Tibial nerve (tissue), 4 donors: ENCODE measurements around the gene ZNF502. TPM values are rescaled to one million over a fixed set of nuclear protein-coding genes. Genes with fewer than 3 reads are reported as not detected.

ENCODE experiments used
- DNase-seq, 2 donors: peaks; one replicate each; pipeline ENCODE4 v3.0.0-alpha.2; 2019; ENCODE audit warnings: low spot score in 2 of 2
- H3K27ac ChIP-seq, 4 donors: fragments of 200-600 bp; sonication (generic) in 3 of 4; one replicate each; pipeline ENCODE4 v1.5.1; 2017 to 2019; ENCODE audit warnings: mild to moderate bottlenecking in 1 of 4
- H3K27me3 ChIP-seq, 2 donors: fragments of 200-600 bp; sonication (generic) in 1 of 2; one replicate each; pipeline versions ENCODE4 v1.5.1 to v1.6.0; 2017 to 2019
- H3K36me3 ChIP-seq, 3 donors: fragments of 200-600 bp; sonication (generic); one replicate each; pipeline ENCODE4 v1.5.1; 2018 to 2019
- H3K4me1 ChIP-seq, 4 donors: fragments of 200-600 bp; sonication (generic) in 3 of 4; one replicate each; pipeline ENCODE4 v1.5.1; 2017 to 2019
- H3K4me3 ChIP-seq, 4 donors: fragments of 200-600 bp; sonication (generic) in 3 of 4; one replicate each; pipeline ENCODE4 v1.5.1; 2017 to 2019; ENCODE audit warnings: mild to moderate bottlenecking in 1 of 4, moderate library complexity in 1 of 4
- H3K9me3 ChIP-seq, 4 donors: fragments of 200-600 bp; sonication (generic) in 3 of 4; one replicate each; pipeline ENCODE4 v1.5.1; 2017 to 2019
- EP300 ChIP-seq, 2 donors: sonication (generic); formaldehyde crosslinking; IDR thresholded peaks; one replicate each; pipeline ENCODE4 v1.6.1; 2017; ENCODE audit warnings: antibody characterized with exemption in 2 of 2, mild to moderate bottlenecking in 1 of 2
- POLR2A ChIP-seq, 2 donors: fragments of 450-650 bp; IDR thresholded peaks; one replicate each; pipeline ENCODE4 v1.6.1; 2017; ENCODE audit warnings: antibody characterized with exemption in 2 of 2, mild to moderate bottlenecking in 2 of 2, moderate library complexity in 2 of 2
- WGBS, 2 donors: methylation state at CpG; one replicate each; pipeline ENCODE4 v1.1.5; 2018; 5-methylcytosine and 5-hydroxymethylcytosine counted together
- total RNA-seq, 4 donors: library from RNA; depleted of rRNA; stranded (reverse); fragments of >200 nt; gene quantifications; one replicate each; pipeline ENCODE4 v1.1.0, GENCODE V29; 2016
- TF ChIP-seq, protein P1 (sequence below), 5 experiments: fragments of 200-600 bp in 3 of 5; fragments of 450-650 bp in 2 of 5; sonication (generic) in 3 of 5; IDR thresholded peaks; one replicate each; pipeline ENCODE4 v1.5.1; 2016 to 2019; ENCODE audit warnings: antibody characterized with exemption in 5 of 5, mild to moderate bottlenecking in 3 of 5, moderate library complexity in 2 of 5

ZNF502 gene
- total RNA-seq, 4 donors from 2014 or later: 3.7 to 8.1 (median 6.1) TPM

DNA sequence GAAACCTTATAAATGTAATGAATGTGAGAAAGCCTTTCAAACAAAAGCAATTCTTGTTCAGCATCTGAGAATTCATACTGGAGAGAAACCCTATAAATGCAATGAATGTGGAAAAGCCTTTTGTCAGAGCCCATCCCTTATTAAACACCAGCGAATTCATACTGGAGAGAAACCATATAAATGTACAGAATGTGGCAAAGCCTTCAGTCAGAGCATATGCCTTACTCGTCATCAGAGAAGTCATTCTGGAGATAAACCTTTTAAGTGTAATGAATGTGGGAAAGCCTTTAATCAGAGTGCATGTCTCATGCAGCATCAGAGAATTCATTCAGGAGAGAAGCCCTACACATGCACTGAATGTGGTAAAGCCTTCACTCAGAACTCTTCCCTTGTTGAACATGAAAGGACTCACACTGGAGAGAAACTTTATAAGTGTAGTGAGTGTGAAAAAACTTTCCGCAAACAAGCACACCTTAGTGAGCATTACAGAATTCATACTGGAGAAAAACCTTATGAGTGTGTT is 22.2 kb downstream of the ZNF502 start:
- Histone ChIP-seq H3K4me1 (peaks cover 0 to 10% (median 0%) of the 10 kb centered on the region in 4 donors), H3K36me3 (peaks cover 0 to 71% (median 16%) of the 10 kb centered on the region in 3 donors), H3K27me3 (no peaks in the 10 kb centered on the region), H3K27ac (no peak overlapping the region), H3K9me3 (peaks cover 5 to 93% (median 57%) of the 10 kb centered on the region in 4 donors), H3K4me3 (no peak overlapping the region)
- no peak for TF ChIP-seq POLR2A (IDR thresholded peaks at IDR 0.05)
- no peak for TF ChIP-seq EP300 (IDR thresholded peaks at IDR 0.05)
- TF ChIP-seq, protein P1, sequence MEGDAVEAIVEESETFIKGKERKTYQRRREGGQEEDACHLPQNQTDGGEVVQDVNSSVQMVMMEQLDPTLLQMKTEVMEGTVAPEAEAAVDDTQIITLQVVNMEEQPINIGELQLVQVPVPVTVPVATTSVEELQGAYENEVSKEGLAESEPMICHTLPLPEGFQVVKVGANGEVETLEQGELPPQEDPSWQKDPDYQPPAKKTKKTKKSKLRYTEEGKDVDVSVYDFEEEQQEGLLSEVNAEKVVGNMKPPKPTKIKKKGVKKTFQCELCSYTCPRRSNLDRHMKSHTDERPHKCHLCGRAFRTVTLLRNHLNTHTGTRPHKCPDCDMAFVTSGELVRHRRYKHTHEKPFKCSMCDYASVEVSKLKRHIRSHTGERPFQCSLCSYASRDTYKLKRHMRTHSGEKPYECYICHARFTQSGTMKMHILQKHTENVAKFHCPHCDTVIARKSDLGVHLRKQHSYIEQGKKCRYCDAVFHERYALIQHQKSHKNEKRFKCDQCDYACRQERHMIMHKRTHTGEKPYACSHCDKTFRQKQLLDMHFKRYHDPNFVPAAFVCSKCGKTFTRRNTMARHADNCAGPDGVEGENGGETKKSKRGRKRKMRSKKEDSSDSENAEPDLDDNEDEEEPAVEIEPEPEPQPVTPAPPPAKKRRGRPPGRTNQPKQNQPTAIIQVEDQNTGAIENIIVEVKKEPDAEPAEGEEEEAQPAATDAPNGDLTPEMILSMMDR (IDR thresholded peaks at IDR 0.05): no peak
- no peak for DNase-seq
- WGBS, 2 donors: 94 to 96% methylated on average over 3 of the region's 3 CpGs

DNA sequence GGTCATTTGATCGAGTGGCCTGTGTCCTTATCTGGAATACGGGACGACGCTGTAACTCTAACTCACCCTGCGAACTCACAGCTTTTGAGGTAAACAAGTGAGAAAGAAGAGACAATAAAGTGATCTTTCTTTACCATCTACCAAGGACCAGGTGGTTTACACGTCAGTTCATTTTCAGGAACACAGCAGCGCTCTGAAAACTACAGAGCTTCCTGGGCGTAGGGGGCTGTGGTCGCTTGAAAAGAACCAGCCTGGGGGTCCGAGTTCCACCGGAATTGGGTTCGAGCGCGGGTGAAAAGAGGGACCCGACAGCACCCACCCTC is 48.6 kb downstream of the ZNF502 start:
- TF ChIP-seq, protein P1 (IDR thresholded peaks at IDR 0.05): no peak
- TF ChIP-seq POLR2A (IDR thresholded peaks at IDR 0.05) (no peak), EP300 (IDR thresholded peaks at IDR 0.05) (no peak)
- 4 to 6% methylated on average over 15 of the region's 15 CpGs for WGBS, 2 donors
- Histone ChIP-seq H3K4me1 (peaks cover 0 to 22% (median 4%) of the 10 kb centered on the region in 4 donors), H3K36me3 (peaks cover 0 to 41% (median 0%) of the 10 kb centered on the region in 3 donors), H3K4me3 (peak overlapping the region; percentile 82 to 91 (median 86)), H3K27ac (peak overlapping the region in 3 of 4 donors; percentile 63 to 86 (median 83)), H3K9me3 (peaks cover 0 to 21% (median 7%) of the 10 kb centered on the region in 4 donors), H3K27me3 (no peaks in the 10 kb centered on the region)
- no peak for DNase-seq

DNA sequence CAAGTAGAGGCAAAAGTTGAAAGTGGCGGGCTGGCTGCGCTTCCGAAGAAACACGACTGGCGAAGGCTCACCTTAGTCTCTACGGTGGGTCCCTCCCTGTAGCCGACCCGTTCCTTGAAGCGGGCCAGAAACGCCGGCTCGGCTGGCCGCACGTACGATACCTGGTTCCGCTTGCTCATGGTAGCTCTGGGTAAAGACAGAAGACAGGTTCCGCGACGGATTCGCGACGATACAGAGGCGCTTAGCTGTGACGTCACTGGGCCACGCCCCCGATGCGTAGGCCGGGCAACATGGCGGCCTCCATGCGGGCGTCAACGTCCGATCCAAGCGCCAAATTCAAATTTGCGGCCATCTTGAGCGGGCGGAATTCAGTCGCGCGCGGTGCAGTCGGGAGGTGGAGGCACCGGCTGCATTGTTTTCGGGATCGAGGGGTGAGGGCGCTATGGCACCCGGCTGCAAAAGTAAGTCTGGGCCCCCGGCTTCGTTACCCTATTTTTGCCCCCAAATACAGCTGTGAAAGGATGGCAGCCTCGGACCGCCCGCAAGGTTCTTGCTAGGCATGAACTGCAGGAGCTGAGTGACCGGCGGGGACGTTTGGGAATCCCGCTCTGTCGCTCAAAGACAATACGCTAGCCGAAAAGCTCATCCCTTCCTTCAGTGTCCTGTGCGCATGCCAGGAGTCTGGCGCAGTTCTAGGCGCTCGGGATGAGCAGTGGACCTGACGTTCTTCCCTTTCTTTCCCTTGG is 49.1 kb downstream of the ZNF502 start, which contains the start of the genes KIAA1143 and KIF15:
Gene KIAA1143 (minus strand): TSS at position 196 of the 746 bp plus-strand sequence. CDS start 17 bp downstream, at position 179.
Gene KIF15 (plus strand): TSS at position 371 of the 746 bp plus-strand sequence. CDS start 72 bp downstream, at position 443.
- Histone ChIP-seq H3K27me3 (no peaks in the 10 kb centered on the region), H3K4me3 (peak within 1 kb of the TSS; percentile 82 to 91 (median 86)), H3K36me3 (peaks cover 0 to 35% (median 0%) of the 10 kb centered on the region in 3 donors), H3K9me3 (peaks cover 0 to 21% (median 7%) of the 10 kb centered on the region in 4 donors), H3K4me1 (peaks cover 0 to 22% (median 4%) of the 10 kb centered on the region in 4 donors), H3K27ac (peak within 1 kb of the TSS in 3 of 4 donors; percentile 63 to 86 (median 83))
- WGBS, 2 donors: 4 to 8% methylated on average over 33 to 58 of the region's 64 CpGs
- peak; percentile 92 for DNase-seq
- TF ChIP-seq EP300 (IDR thresholded peaks at IDR 0.05): peak; percentile 71 to 95
- TF ChIP-seq, protein P1 (IDR thresholded peaks at IDR 0.05): peak in 2 of 5 experiments; percentile 11 to 27
- TF ChIP-seq POLR2A (IDR thresholded peaks at IDR 0.05): peak in 1 of 2 donors; percentile 47

DNA sequence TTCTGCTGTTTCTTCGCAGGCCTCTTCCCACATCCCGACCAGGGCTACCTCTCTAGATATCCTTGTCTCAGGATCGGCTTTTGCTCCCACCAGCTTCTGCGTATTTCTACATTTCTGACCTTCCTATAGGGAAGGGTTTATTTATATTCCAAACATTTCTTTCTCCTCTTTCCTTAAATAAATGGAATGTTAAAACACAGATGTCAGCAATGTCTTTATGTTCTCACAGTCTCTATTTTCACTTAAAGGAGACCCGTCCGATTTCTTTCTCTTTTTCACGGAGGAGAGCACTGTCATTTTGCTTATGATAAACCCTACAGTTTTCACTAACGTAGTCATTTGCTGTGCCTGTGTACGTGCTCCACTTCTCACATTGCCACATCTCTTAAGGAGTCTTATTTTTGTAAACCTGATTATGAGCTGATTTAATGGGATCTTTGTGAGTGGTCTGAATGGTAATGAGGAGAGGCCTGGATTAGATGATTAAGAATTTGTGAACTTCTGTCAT is 49.8 kb downstream of the ZNF502 start:
- Histone ChIP-seq H3K36me3 (peaks cover 0 to 30% (median 0%) of the 10 kb centered on the region in 3 donors), H3K27me3 (no peaks in the 10 kb centered on the region), H3K4me3 (peak overlapping the region; percentile 82 to 91 (median 86)), H3K27ac (peak overlapping the region in 1 of 4 donors; percentile 86), H3K9me3 (peaks cover 0 to 18% (median 6%) of the 10 kb centered on the region in 4 donors), H3K4me1 (peaks cover 0 to 22% (median 4%) of the 10 kb centered on the region in 4 donors)
- WGBS, 2 donors: 1 to 2% methylated on average over 9 of the region's 9 CpGs
- DNase-seq: no peak
- TF ChIP-seq, protein P1 (IDR thresholded peaks at IDR 0.05): no peak
- TF ChIP-seq POLR2A (IDR thresholded peaks at IDR 0.05) (no peak), EP300 (IDR thresholded peaks at IDR 0.05) (no peak)
